Endothelial cell of umbilical vein (primary cell): ENCODE data around the gene TEKT5. TPM values are rescaled to one million over a fixed set of nuclear protein-coding genes. Genes with fewer than 3 reads are reported as not detected.

Experiments used
- BruUV-seq: library from RNA; stranded (reverse); fragments of 400-500 nt; replicated peaks from 2 replicates; lab custom pipeline; 2021; lab: Mats Ljungman, UMichigan
- CTCF ChIA-PET: fragments of 300-600, 350-600 bp; sonication (Branson Sonifier 250); formaldehyde crosslinking; loops from one replicate; lab custom pipeline; 2021; ENCODE audit warnings: antibody characterized with exemption, inconsistent platforms; lab: Charles Lee
- POLR2A ChIA-PET: fragments of 300-600, 350-600 bp; sonication (Branson Sonifier 250); formaldehyde crosslinking; loops from one replicate; lab custom pipeline; 2021; ENCODE audit warnings: antibody characterized with exemption, inconsistent platforms; lab: Charles Lee
- DNase-seq: peaks from one replicate; pipeline ENCODE4 v3.0.0-alpha.2; 2011; ENCODE audit warnings: low read depth, low spot score
- FAIRE-seq: peaks from 2 replicates; lab custom pipeline; 2011; peaks lifted over from hg19 to GRCh38; lab: Jason Lieb, UNC
- H2AFZ ChIP-seq: 2 replicates; pipeline ENCODE4 v1.6.0; 2012; ENCODE audit warnings: low read depth, low read length, control low read depth, inconsistent platforms
- H3K27ac ChIP-seq: 2 replicates; pipeline ENCODE4 v1.5.1; 2011; ENCODE audit warnings: low read depth, mild to moderate bottlenecking, control low read depth, low read length, moderate library complexity; ENCODE audit not compliant: insufficient read depth
- H3K27me3 ChIP-seq, 2 experiments: 2 replicates each; pipeline versions ENCODE4 v1.6.0 to v1.6.1; 2011; ENCODE audit warnings: low read length in 2 of 2, mixed read lengths in 1 of 2; ENCODE audit not compliant: control insufficient read depth in 2 of 2, insufficient read depth in 2 of 2
- H3K36me3 ChIP-seq, 2 experiments: 2 replicates in 1 of 2; 3 replicates in 1 of 2; pipeline ENCODE4 v1.5.1; 2011; ENCODE audit warnings: low read length in 2 of 2, mild to moderate bottlenecking in 1 of 2, moderate library complexity in 1 of 2; ENCODE audit not compliant: control insufficient read depth in 2 of 2, insufficient read depth in 2 of 2; ENCODE audit errors: extremely low read depth in 1 of 2
- H3K4me1 ChIP-seq: 3 replicates; pipeline ENCODE4 v1.5.1; 2011; ENCODE audit warnings: mild to moderate bottlenecking, low read length; ENCODE audit not compliant: control insufficient read depth, insufficient read depth; ENCODE audit errors: extremely low read depth
- H3K4me2 ChIP-seq: 2 replicates; pipeline ENCODE4 v1.6.1; 2011; ENCODE audit warnings: low read length, control low read depth, mixed read lengths; ENCODE audit not compliant: insufficient read depth
- H3K4me3 ChIP-seq, 3 experiments: fragments of 200-600 bp in 1 of 3; sonication (generic), shearing (Covaris generic) in 1 of 3; replicated peaks in 1 of 3; 2 replicates each; pipeline ENCODE4 v1.5.1; 2011 to 2016; ENCODE audit warnings: control low read depth in 3 of 3, low read length in 3 of 3, mild to moderate bottlenecking in 2 of 3, inconsistent platforms in 1 of 3, low read depth in 1 of 3, moderate library complexity in 1 of 3; ENCODE audit not compliant: insufficient read depth in 1 of 3
- H3K79me2 ChIP-seq: 2 replicates; pipeline ENCODE4 v1.6.0; 2012; ENCODE audit warnings: low read length, inconsistent platforms; ENCODE audit not compliant: control insufficient read depth, insufficient read depth
- H3K9ac ChIP-seq: replicated peaks from 2 replicates; pipeline ENCODE3; 2011; ENCODE audit warnings: low read length, control low read depth; ENCODE audit not compliant: insufficient read depth; ENCODE audit errors: extremely low read depth
- H3K9me1 ChIP-seq: replicated peaks from 3 replicates; pipeline ENCODE4 v1.6.0; 2011; ENCODE audit warnings: mild to moderate bottlenecking, low read length; ENCODE audit not compliant: control insufficient read depth, insufficient read depth; ENCODE audit errors: extremely low read depth
- H3K9me3 ChIP-seq: replicated peaks from 2 replicates; pipeline ENCODE4 v1.5.1; 2012; ENCODE audit warnings: low read length, inconsistent platforms; ENCODE audit not compliant: control insufficient read depth, insufficient read depth
- H4K20me1 ChIP-seq: replicated peaks from 2 replicates; pipeline ENCODE3; 2011; ENCODE audit warnings: mild to moderate bottlenecking, low read length; ENCODE audit not compliant: control insufficient read depth, insufficient read depth; ENCODE audit errors: extremely low read depth
- CTCF ChIP-seq, 2 donors: IDR thresholded peaks; 1 replicate in 1 of 2; 2 replicates in 1 of 2; pipeline ENCODE4 v1.5.1; 2011; ENCODE audit warnings: low read length in 2 of 2, mild to moderate bottlenecking in 2 of 2, moderate library complexity in 2 of 2, control low read depth in 1 of 2, inconsistent platforms in 1 of 2, low read depth in 1 of 2; ENCODE audit not compliant: insufficient read depth in 1 of 2; ENCODE audit errors: extremely low read depth in 1 of 2
- EZH2 ChIP-seq: IDR thresholded peaks from 2 replicates; pipeline ENCODE4 v1.6.1; 2012; ENCODE audit warnings: borderline replicate concordance, low read depth, mild to moderate bottlenecking, moderate library complexity, low read length, inconsistent platforms; ENCODE audit not compliant: severe bottlenecking
- FOS ChIP-seq: IDR thresholded peaks from 2 replicates; pipeline ENCODE4 v1.6.1; 2011; ENCODE audit warnings: mild to moderate bottlenecking, low read length, moderate library complexity, borderline replicate concordance; ENCODE audit not compliant: insufficient read depth
- JUN ChIP-seq: IDR thresholded peaks from 2 replicates; pipeline ENCODE4 v1.6.1; 2011; ENCODE audit warnings: borderline replicate concordance, low read depth; ENCODE audit not compliant: insufficient read length, insufficient read depth
- POLR2AphosphoS5 ChIP-seq: IDR thresholded peaks from 2 replicates; pipeline ENCODE4 v1.6.1; 2012; ENCODE audit warnings: low read depth, mild to moderate bottlenecking, control low read depth, low read length, moderate library complexity; ENCODE audit not compliant: insufficient read depth
- dilution Hi-C: fragments of 300-500 bp; cut with MboI; formaldehyde crosslinking; loops from one replicate; pipeline ENCODE4 v1.15.0; 2019; ENCODE audit warnings: low sequenced_read_pairs; ENCODE audit not compliant: extremely low pct_ligation_motif_present
- intact Hi-C: fragments of 100-400 bp; cut with micrococcal nuclease; formaldehyde crosslinking; loops from one replicate; pipeline ENCODE4 v1.10.0; 2022
- polyA plus RNA-seq, 4 experiments: library from polyadenylated mRNA; depleted of rRNA in 3 of 4; stranded (reverse) in 3 of 4; unstranded in 1 of 4; fragments of >200 nt; gene quantifications; 2 replicates each; pipeline versions ENCODE4 v1.2.1 to v1.2.3, GENCODE V29; 2011 to 2012; ENCODE audit warnings: missing spikeins in 1 of 4
- total RNA-seq: library from RNA; stranded (reverse); gene quantifications from 2 replicates; pipeline ENCODE4 v1.2.3, GENCODE V29; 2021

Gene TEKT5
- total and polyA plus RNA-seq, 2 donors (not counting 3 experiments of a cell fraction or from before 2014, with no cell fraction given) = not detected

GRCh38 chr16:10728003-10728887 is 33.5 kb upstream of the TEKT5 start:
- Histone ChIP-seq H3K4me3 (no peak overlapping the region), H3K36me3 (no peaks in the 10 kb centered on the region), H3K9me3 (no peaks in the 10 kb centered on the region), H3K27me3 (no peaks in the 10 kb centered on the region), H3K9ac (no peak overlapping the region), H2AFZ (no peak overlapping the region), H4K20me1 (no peaks in the 10 kb centered on the region), H3K4me2 (no peak overlapping the region), H3K4me1 (no peaks in the 10 kb centered on the region), H3K79me2 (no peaks in the 10 kb centered on the region), H3K27ac (no peak overlapping the region), H3K9me1 (no peaks in the 10 kb centered on the region)
- POLR2A ChIA-PET = no interaction called here
- CTCF ChIA-PET = no interaction called here
- intact Hi-C loops = no loop called here
- no peak for DNase-seq
- no TSS peak for BruUV-seq
- no peak for FAIRE-seq
- TF ChIP-seq POLR2AphosphoS5 (no peak), FOS (no peak), EZH2 (no peak)
- dilution Hi-C loops = no loop called here

- Histone ChIP-seq H4K20me1 (no peaks in the 10 kb centered on the region), H3K4me1 (no peaks in the 10 kb centered on the region), H3K9ac (no peak overlapping the region), H3K79me2 (no peaks in the 10 kb centered on the region), H3K9me3 (no peaks in the 10 kb centered on the region), H2AFZ (peak overlapping the region; percentile 29), H3K4me3 (no peak overlapping the region), H3K36me3 (no peaks in the 10 kb centered on the region), H3K9me1 (no peaks in the 10 kb centered on the region), H3K27me3 (no peaks in the 10 kb centered on the region), H3K27ac (no peak overlapping the region), H3K4me2 (no peak overlapping the region)
- no peak for FAIRE-seq
- CTCF ChIA-PET = no interaction called here
- POLR2A ChIA-PET = no interaction called here
- dilution Hi-C loops (no loop called here), intact Hi-C loops (no loop called here)
- no peak for TF ChIP-seq FOS
- no peak for TF ChIP-seq CTCF (IDR thresholded peaks at IDR 0.05; ENCODE audit: extremely low read depth in 1 of 2, insufficient read depth in 1 of 2, low read depth in 1 of 2, low read length in 2 of 2)
- TF ChIP-seq JUN = no peak
- TF ChIP-seq EZH2 = no peak
- no peak for TF ChIP-seq POLR2AphosphoS5
- no TSS peak for BruUV-seq
- DNase-seq = no peak
Observed at GRCh38 chr16:10708969-10709368, 14.2 kb upstream of the TEKT5 start.
